Loucy (cell line): ENCODE data around the gene ATXN7L1.

Experiments
- EZH2phosphoT487 ChIP-seq: fragments of 200-600 bp; IDR thresholded peaks from 2 replicates; pipeline ENCODE4 v1.6.1; 2018; ENCODE audit warnings: antibody characterized with exemption, mild to moderate bottlenecking, moderate library complexity, borderline replicate concordance
- TF ChIP-seq, protein P1 (sequence below): fragments of 200-600 bp; sonication (generic); conservative IDR thresholded peaks from 2 replicates; pipeline ENCODE4 v1.5.1; 2014; ENCODE audit warnings: mild to moderate bottlenecking, antibody characterized with exemption, low read length

DNA sequence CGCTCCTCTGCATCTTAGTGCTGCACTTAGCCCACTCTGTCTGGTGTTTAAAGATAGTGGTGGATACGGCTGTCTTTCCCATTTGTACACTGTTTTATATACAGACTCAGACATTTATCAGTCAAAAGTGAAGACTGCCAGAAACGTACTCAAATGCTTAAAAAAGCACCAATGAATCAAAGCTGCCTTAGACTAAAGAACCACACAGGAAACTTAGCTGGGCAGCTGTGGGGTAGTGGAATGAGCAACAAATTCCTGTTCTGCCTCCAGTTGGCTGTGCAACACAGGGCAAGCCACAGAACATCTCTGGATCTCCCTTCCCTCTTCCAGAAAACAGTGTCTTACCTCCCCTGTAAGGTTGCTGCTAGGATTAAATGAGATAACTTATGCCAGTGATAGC lies 76.0 kb downstream of the ATXN7L1 start:
- TF ChIP-seq, protein P1, sequence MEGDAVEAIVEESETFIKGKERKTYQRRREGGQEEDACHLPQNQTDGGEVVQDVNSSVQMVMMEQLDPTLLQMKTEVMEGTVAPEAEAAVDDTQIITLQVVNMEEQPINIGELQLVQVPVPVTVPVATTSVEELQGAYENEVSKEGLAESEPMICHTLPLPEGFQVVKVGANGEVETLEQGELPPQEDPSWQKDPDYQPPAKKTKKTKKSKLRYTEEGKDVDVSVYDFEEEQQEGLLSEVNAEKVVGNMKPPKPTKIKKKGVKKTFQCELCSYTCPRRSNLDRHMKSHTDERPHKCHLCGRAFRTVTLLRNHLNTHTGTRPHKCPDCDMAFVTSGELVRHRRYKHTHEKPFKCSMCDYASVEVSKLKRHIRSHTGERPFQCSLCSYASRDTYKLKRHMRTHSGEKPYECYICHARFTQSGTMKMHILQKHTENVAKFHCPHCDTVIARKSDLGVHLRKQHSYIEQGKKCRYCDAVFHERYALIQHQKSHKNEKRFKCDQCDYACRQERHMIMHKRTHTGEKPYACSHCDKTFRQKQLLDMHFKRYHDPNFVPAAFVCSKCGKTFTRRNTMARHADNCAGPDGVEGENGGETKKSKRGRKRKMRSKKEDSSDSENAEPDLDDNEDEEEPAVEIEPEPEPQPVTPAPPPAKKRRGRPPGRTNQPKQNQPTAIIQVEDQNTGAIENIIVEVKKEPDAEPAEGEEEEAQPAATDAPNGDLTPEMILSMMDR = no peak
- no peak for TF ChIP-seq EZH2phosphoT487
